Measurements from ENCODE around the gene GPHN. TPM values are rescaled to one million over a fixed set of nuclear protein-coding genes. Genes with fewer than 3 reads are reported as not detected.

GPHN gene
- total RNA-seq, 2 donors from 2014 or later, result 13.5 to 18.7 TPM

DNA sequence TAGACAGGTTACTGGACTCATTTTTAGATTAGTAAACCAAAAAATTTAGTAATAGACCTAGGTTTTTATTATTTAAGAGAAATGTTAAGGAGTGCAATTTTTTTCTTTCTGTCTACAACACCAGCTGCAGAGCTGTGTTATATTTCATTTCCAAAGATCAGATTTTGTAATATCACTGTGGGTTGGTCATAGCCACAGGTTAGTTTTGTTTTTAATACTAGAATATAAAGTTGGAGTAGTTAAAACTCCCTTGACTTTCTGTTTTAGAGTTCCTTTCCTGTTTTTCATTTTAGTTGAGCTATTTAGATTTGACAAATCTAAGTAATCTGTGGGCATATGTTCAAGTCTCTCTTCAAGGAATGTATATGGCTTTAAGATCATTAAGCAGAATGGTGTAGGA is 650.6 kb downstream of the GPHN start:
- Histone ChIP-seq H3K36me3 (no peaks in the 10 kb centered on the region), H3K4me3 (no peak overlapping the region), H3K4me1 (replicated peaks) (no peaks in the 10 kb centered on the region), H3K9me3 (no peaks in the 10 kb centered on the region), H3K27me3 (replicated peaks; ENCODE audit: insufficient read depth) (no peaks in the 10 kb centered on the region), H3K27ac (no peak overlapping the region)
- TF ChIP-seq CTCF (IDR thresholded peaks at IDR 0.05) (no peak), POLR2A (IDR thresholded peaks at IDR 0.05) (no peak), POLR2AphosphoS5 (IDR thresholded peaks at IDR 0.05) (no peak)
- DNase-seq (ENCODE audit: low spot score), result no peak
- intact Hi-C loops (cut with DNase I), result no loop called here

- no peaks in the 10 kb centered on the region for H3K27me3 ChIP-seq (replicated peaks; ENCODE audit: insufficient read depth)
- 84% methylated on average over 4 of the region's 4 CpGs for WGBS
Observed at GRCh38 chr14:67162385-67162784, 654.4 kb downstream of the GPHN start.

GRCh38 chr14:67166450-67166853 is 658.5 kb downstream of the GPHN start:
- no peaks in the 10 kb centered on the region for H3K4me1 ChIP-seq (replicated peaks)
- no peak for TF ChIP-seq POLR2A (IDR thresholded peaks at IDR 0.05)
- peak; percentile 41 to 80 (median 73) for TF ChIP-seq CTCF (IDR thresholded peaks at IDR 0.05)
- TF ChIP-seq POLR2AphosphoS5 (IDR thresholded peaks at IDR 0.05), result no peak
- peak; percentile 13 for DNase-seq (ENCODE audit: low spot score)
- intact Hi-C loops (cut with DNase I), result loop anchor here (5.0 kb wide), 1 partner anchor 121 kb away; no protein-coding TSS in a partner anchor
- no peak overlapping the region for H3K4me3 ChIP-seq
- 83% methylated on average over 5 of the region's 5 CpGs for WGBS
- no peaks in the 10 kb centered on the region for H3K9me3 ChIP-seq
- no peak overlapping the region for H3K27ac ChIP-seq
- H3K36me3 ChIP-seq, result no peaks in the 10 kb centered on the region
- H3K27me3 ChIP-seq (replicated peaks; ENCODE audit: insufficient read depth), result no peaks in the 10 kb centered on the region

More at GRCh38 chr14:67162385-67162784, 654.4 kb downstream of the GPHN start:
- no peak for TF ChIP-seq POLR2A (IDR thresholded peaks at IDR 0.05)
- no peak for TF ChIP-seq CTCF (IDR thresholded peaks at IDR 0.05)
- no peak for TF ChIP-seq POLR2AphosphoS5 (IDR thresholded peaks at IDR 0.05)
- no peak overlapping the region for H3K4me3 ChIP-seq
- H3K9me3 ChIP-seq, result no peaks in the 10 kb centered on the region
- intact Hi-C loops (cut with DNase I), result no loop called here
- no peaks in the 10 kb centered on the region for H3K36me3 ChIP-seq
- DNase-seq (ENCODE audit: low spot score), result no peak
- H3K4me1 ChIP-seq (replicated peaks), result no peaks in the 10 kb centered on the region
- no peak overlapping the region for H3K27ac ChIP-seq

GRCh38 chr14:67167420-67168109 is 659.6 kb downstream of the GPHN start:
- Histone ChIP-seq H3K4me1 (replicated peaks) (no peaks in the 10 kb centered on the region), H3K9me3 (no peaks in the 10 kb centered on the region), H3K36me3 (no peaks in the 10 kb centered on the region), H3K27me3 (replicated peaks; ENCODE audit: insufficient read depth) (no peaks in the 10 kb centered on the region), H3K27ac (no peak overlapping the region), H3K4me3 (no peak overlapping the region)
- intact Hi-C loops (cut with DNase I), result loop anchor here (5.0 kb wide), 1 partner anchor 120 kb away; no protein-coding TSS in a partner anchor
- 89% methylated on average over 2 of the region's 2 CpGs for WGBS
- TF ChIP-seq POLR2A (IDR thresholded peaks at IDR 0.05) (no peak), CTCF (IDR thresholded peaks at IDR 0.05) (no peak), POLR2AphosphoS5 (IDR thresholded peaks at IDR 0.05) (no peak)
- DNase-seq (ENCODE audit: low spot score), result no peak

- Histone ChIP-seq H3K27me3 (replicated peaks; ENCODE audit: insufficient read depth) (no peaks in the 10 kb centered on the region), H3K27ac (no peak overlapping the region), H3K4me3 (no peak overlapping the region), H3K9me3 (no peaks in the 10 kb centered on the region), H3K36me3 (no peaks in the 10 kb centered on the region), H3K4me1 (replicated peaks) (no peaks in the 10 kb centered on the region)
- TF ChIP-seq CTCF (IDR thresholded peaks at IDR 0.05) (no peak), POLR2A (IDR thresholded peaks at IDR 0.05) (no peak), POLR2AphosphoS5 (IDR thresholded peaks at IDR 0.05) (no peak)
- intact Hi-C loops (cut with DNase I), result loop anchor here (5.0 kb wide), 1 partner anchor 119 kb away; no protein-coding TSS in a partner anchor
- no peak for DNase-seq (ENCODE audit: low spot score)
- WGBS, result 76% methylated on average over 1 of the region's 1 CpG
Observed at GRCh38 chr14:67168110-67168441, 660.1 kb downstream of the GPHN start.

Measured in prostate gland (tissue), 2 donors.